Endodermal cell (in vitro differentiated cells): ENCODE measurements around the gene DEFB123. TPM values are rescaled to one million over a fixed set of nuclear protein-coding genes. Genes with fewer than 3 reads are reported as not detected.

Experiments used
- DNase-seq: peaks from one replicate; pipeline ENCODE4 v3.0.0-alpha.2; 2017
- H3K27ac ChIP-seq: 2 replicates; pipeline ENCODE4 v1.5.1; 2013; ENCODE audit warnings: mild to moderate bottlenecking, low read depth, low read length, moderate library complexity
- H3K27me3 ChIP-seq: 2 replicates; pipeline ENCODE4 v1.6.1; 2013; ENCODE audit warnings: mild to moderate bottlenecking, low read length, moderate library complexity; ENCODE audit not compliant: insufficient read depth, control insufficient read depth, poor library complexity, severe bottlenecking
- H3K36me3 ChIP-seq: 2 replicates; pipeline ENCODE4 v1.7.0; 2013; ENCODE audit warnings: mild to moderate bottlenecking, low read length, moderate library complexity; ENCODE audit not compliant: control insufficient read depth, insufficient read depth
- H3K4me1 ChIP-seq: one replicate; pipeline ENCODE4 v1.7.0; 2013; ENCODE audit warnings: low read length; ENCODE audit not compliant: control insufficient read depth, insufficient read depth
- H3K4me3 ChIP-seq: 2 replicates; pipeline ENCODE4 v1.5.1; 2013; ENCODE audit warnings: mild to moderate bottlenecking, low read length, moderate library complexity
- H3K9ac ChIP-seq: 2 replicates; pipeline ENCODE4 v1.6.1; 2013; ENCODE audit warnings: mild to moderate bottlenecking, low read length, moderate library complexity; ENCODE audit not compliant: poor library complexity, severe bottlenecking; ENCODE audit errors: extremely low read depth
- H3K9me3 ChIP-seq: 2 replicates; pipeline ENCODE4 v1.6.1; 2013; ENCODE audit warnings: mild to moderate bottlenecking, low read length, moderate library complexity; ENCODE audit not compliant: control insufficient read depth
- H3K27ac Mint-ChIP-seq: 2 replicates; pipeline ENCODE4 v1.8.0; 2020; ENCODE audit warnings: mixed read lengths
- H3K27me3 Mint-ChIP-seq: 2 replicates; pipeline ENCODE4 v1.8.0; 2021; ENCODE audit warnings: mild to moderate bottlenecking, mixed read lengths; ENCODE audit not compliant: insufficient read depth
- H3K36me3 Mint-ChIP-seq: 2 replicates; pipeline ENCODE4 v1.8.0; 2020; ENCODE audit warnings: low read depth, mixed read lengths
- H3K4me1 Mint-ChIP-seq: 2 replicates; pipeline ENCODE4 v1.8.0; 2020; ENCODE audit warnings: mixed read lengths
- H3K4me3 Mint-ChIP-seq: 2 replicates; pipeline ENCODE4 v1.8.0; 2020; ENCODE audit warnings: mild to moderate bottlenecking, moderate library complexity, mixed read lengths
- H3K9me3 Mint-ChIP-seq: 2 replicates; pipeline ENCODE4 v1.8.0; 2020; ENCODE audit warnings: mild to moderate bottlenecking, mixed read lengths
- CTCF ChIP-seq: fragments of 200-600 bp; sonication (generic); conservative IDR thresholded peaks from 2 replicates; pipeline ENCODE4 v1.5.0; 2021; ENCODE audit warnings: antibody characterized with exemption, mild to moderate bottlenecking
- WGBS, 2 experiments: methylation state at CpG; one replicate each; pipeline versions ENCODE4 v1.1.5 to v1.1.7; 2013; ENCODE audit warnings: missing lambda C conversion rate in 2 of 2, mixed read lengths in 1 of 2; ENCODE audit not compliant: insufficient coverage in 1 of 2, insufficient read length in 1 of 2; 5-methylcytosine and 5-hydroxymethylcytosine counted together
- total RNA-seq, 2 donors: library from RNA; stranded (reverse); fragmentation: NEBNext Ultra II Directional in 1 of 2; extraction: Animal tissue kit (Norgen Biotek cat#: 25700) in 1 of 2; gene quantifications; 2 replicates in 1 of 2; 3 replicates in 1 of 2; pipeline ENCODE4 v1.2.1, GENCODE V29; 2021

DEFB123 gene
- total RNA-seq, 2 donors from 2014 or later, result not detected

DNA sequence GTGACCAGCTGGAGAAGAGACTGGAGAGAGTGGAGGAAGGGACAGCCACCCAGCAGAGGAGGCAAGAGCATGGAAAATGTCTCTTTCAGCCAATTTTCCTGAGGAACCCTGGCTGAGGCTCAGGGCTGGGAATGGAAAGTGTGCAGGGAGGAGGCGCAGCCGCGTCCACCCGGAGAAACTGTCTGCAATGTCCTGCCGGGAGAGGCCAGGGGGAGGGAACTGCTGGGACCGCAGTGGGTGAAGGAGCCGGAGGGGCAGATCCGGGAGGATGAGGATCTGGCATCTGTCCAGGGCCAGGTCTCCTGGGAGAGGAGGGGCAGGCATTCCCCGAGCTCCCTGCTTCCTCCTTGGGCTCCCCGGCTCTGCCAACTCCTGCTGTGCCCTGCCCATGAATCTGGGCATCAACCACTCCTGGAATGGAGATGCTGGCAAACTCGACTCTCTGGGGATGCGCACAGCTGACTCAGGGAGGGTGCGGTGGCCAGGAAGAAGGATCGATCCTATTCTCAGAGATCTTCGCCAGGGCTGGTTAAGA, 56.4 kb downstream of the DEFB123 start:
- Histone ChIP-seq H3K4me1 (no peaks in the 10 kb centered on the region), H3K4me3 (no peak overlapping the region), H3K27me3 (no peaks in the 10 kb centered on the region), H3K27ac (no peak overlapping the region), H3K9me3 (no peaks in the 10 kb centered on the region), H3K36me3 (no peaks in the 10 kb centered on the region), H3K9ac (no peak overlapping the region)
- no peak for DNase-seq
- H3K4me1 Mint-ChIP-seq, result no peaks in the 10 kb centered on the region
- no peaks in the 10 kb centered on the region for H3K36me3 Mint-ChIP-seq
- 77 to 85% methylated on average over 11 to 15 of the region's 15 CpGs for WGBS, 2 experiments
- peaks cover 58% of the 10 kb centered on the region for H3K27me3 Mint-ChIP-seq
- no peak for TF ChIP-seq CTCF
- peaks cover 59% of the 10 kb centered on the region for H3K9me3 Mint-ChIP-seq
- no peak overlapping the region for H3K27ac Mint-ChIP-seq
- H3K4me3 Mint-ChIP-seq, result no peak overlapping the region

DNA sequence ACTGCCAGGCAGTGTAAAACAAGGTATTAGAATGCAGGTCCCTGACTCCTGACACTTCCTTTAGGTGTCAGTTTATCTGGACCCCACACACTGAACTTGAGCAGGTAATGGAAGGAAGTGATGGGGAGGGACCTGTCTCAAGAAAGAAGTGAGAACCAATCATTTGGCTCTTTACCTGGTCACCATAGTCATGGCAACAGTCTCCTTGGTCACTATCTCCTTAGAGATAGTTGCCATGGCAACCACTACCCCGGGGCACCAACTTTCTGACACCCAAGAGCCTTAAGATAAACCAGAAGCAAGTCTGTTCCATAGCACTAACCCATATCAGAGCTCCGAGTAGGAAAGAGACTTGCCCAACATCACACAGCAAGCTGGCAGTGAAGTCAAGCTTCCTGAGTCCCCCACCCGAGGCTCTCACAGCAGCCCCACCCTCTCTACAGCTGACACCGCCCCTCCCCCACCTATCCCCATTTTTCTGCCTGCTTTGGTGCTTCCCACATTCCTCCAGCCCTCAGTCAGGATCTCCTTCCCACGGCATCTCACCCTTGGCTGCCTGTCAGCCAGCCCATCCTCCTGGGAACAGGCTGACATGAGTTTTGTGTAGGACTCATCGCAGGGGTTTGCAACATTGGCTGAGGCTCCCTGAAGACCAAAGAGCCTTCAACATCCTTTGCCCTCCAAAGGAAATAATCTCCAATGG, 57.6 kb downstream of the DEFB123 start:
- H3K9me3 ChIP-seq, result no peaks in the 10 kb centered on the region
- 42 to 62% methylated on average over 4 to 6 of the region's 6 CpGs for WGBS, 2 experiments
- H3K4me1 Mint-ChIP-seq, result no peaks in the 10 kb centered on the region
- no peak overlapping the region for H3K4me3 Mint-ChIP-seq
- H3K9me3 Mint-ChIP-seq, result peaks cover 53% of the 10 kb centered on the region
- no peaks in the 10 kb centered on the region for H3K36me3 ChIP-seq
- H3K4me1 ChIP-seq, result no peaks in the 10 kb centered on the region
- peaks cover 66% of the 10 kb centered on the region for H3K27me3 Mint-ChIP-seq
- H3K27me3 ChIP-seq, result no peaks in the 10 kb centered on the region
- H3K4me3 ChIP-seq, result no peak overlapping the region
- H3K36me3 Mint-ChIP-seq, result no peaks in the 10 kb centered on the region
- no peak overlapping the region for H3K27ac ChIP-seq
- DNase-seq, result peak; percentile 64
- no peak for TF ChIP-seq CTCF
- H3K9ac ChIP-seq, result no peak overlapping the region
- no peak overlapping the region for H3K27ac Mint-ChIP-seq

Other genes starting within 250 kb of the DEFB123 start
- not detected for gene DEFB115, start 183.0 kb upstream of the DEFB123 start, total RNA-seq
- gene DEFB116, start 132.0 kb upstream of the DEFB123 start, total RNA-seq, result not detected
- gene DEFB118, start 72.0 kb upstream of the DEFB123 start, total RNA-seq, result not detected
- not detected for gene DEFB119, start 50.0 kb upstream of the DEFB123 start, total RNA-seq
- gene DEFB121, start 34.4 kb upstream of the DEFB123 start, total RNA-seq, result not detected
- not detected for gene DEFB124, start 34.5 kb downstream of the DEFB123 start, total RNA-seq
- not detected for gene REM1, start 34.7 kb downstream of the DEFB123 start, total RNA-seq
- 100 to 1,000 TPM; 120 to 206 TPM for gene HM13, start 73.8 kb downstream of the DEFB123 start, total RNA-seq
- 100 to 1,000 TPM; 380 to 447 TPM for gene ID1, start 164.7 kb downstream of the DEFB123 start, total RNA-seq
- not detected for gene COX4I2, start 197.3 kb downstream of the DEFB123 start, total RNA-seq